ENCODE measurements around the gene KCNMB1.

Gene KCNMB1

DNA sequence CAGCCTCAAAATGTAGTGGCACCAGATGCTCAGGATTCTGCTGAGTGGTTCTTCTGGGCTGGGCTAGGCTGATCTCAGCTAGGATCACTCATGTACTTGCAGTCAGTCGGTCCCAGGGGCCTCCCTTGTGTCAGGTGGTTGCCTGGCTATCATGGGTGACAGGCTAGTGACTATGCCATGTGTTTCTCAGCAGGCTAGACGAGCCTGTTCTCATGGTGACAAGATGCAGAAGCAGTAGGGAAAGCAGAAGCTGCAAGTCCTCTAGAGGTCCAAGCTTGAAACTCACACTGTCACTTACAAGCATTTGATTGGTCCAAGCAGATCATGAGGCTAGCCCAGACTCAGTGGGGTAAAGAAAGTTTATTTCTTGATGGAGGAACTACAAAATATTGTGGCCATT, 15.2 kb upstream of the KCNMB1 start:
- no peaks in the 10 kb centered on the region for H3K27me3 ChIP-seq (ENCODE audit: control insufficient read depth in 5 of 5, insufficient read depth in 4 of 5, low read length in 5 of 5)
- H3K36me3 ChIP-seq (ENCODE audit: control insufficient read depth in 5 of 5, insufficient read depth in 5 of 5, low read length in 5 of 5), result no peaks in the 10 kb centered on the region
- H3K4me3 ChIP-seq (ENCODE audit: low read depth in 1 of 5, low read length in 5 of 5), result no peak overlapping the region
- H3K9ac ChIP-seq (ENCODE audit: low read length in 5 of 5), result no peak overlapping the region
- H3K9me3 ChIP-seq (ENCODE audit: control insufficient read depth in 5 of 5, low read length in 5 of 5), result peaks cover 0 to 6% (median 0%) of the 10 kb centered on the region in 5 donors
- peaks cover 0 to 10% (median 6%) of the 10 kb centered on the region in 5 donors for H3K4me1 ChIP-seq (ENCODE audit: control insufficient read depth in 5 of 5, insufficient read depth in 5 of 5, low read length in 5 of 5)
- no peak overlapping the region for H3K27ac ChIP-seq (ENCODE audit: low read depth, low read length)

DNA sequence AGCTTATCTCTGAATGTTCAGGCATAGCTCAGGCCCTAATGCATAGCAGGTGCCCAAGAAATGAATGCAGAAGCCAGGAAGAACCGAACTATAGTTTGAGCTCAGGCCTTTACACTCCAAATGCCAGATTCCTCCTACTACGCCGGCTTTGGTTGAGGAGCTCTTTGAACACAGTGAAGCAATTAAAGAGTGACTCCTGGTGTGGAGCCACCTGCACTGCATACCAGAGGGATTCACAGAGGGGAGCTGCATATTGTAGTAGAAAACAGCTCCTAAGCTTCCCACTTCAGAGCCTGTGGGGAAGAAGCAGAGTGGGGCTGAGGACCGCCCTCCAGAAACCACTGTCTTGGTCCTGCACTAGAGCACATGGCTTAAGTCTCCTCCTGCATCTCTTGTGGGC, 14.5 kb upstream of the KCNMB1 start:
- H3K9me3 ChIP-seq (ENCODE audit: control insufficient read depth in 5 of 5, low read length in 5 of 5), result peaks cover 0 to 6% (median 0%) of the 10 kb centered on the region in 5 donors
- no peaks in the 10 kb centered on the region for H3K27me3 ChIP-seq (ENCODE audit: control insufficient read depth in 5 of 5, insufficient read depth in 4 of 5, low read length in 5 of 5)
- no peak overlapping the region for H3K4me3 ChIP-seq (ENCODE audit: low read depth in 1 of 5, low read length in 5 of 5)
- H3K4me1 ChIP-seq (ENCODE audit: control insufficient read depth in 5 of 5, insufficient read depth in 5 of 5, low read length in 5 of 5), result peaks cover 0 to 10% (median 6%) of the 10 kb centered on the region in 5 donors
- no peak overlapping the region for H3K9ac ChIP-seq (ENCODE audit: low read length in 5 of 5)
- H3K27ac ChIP-seq (ENCODE audit: low read depth, low read length), result no peak overlapping the region
- H3K36me3 ChIP-seq (ENCODE audit: control insufficient read depth in 5 of 5, insufficient read depth in 5 of 5, low read length in 5 of 5), result no peaks in the 10 kb centered on the region

DNA sequence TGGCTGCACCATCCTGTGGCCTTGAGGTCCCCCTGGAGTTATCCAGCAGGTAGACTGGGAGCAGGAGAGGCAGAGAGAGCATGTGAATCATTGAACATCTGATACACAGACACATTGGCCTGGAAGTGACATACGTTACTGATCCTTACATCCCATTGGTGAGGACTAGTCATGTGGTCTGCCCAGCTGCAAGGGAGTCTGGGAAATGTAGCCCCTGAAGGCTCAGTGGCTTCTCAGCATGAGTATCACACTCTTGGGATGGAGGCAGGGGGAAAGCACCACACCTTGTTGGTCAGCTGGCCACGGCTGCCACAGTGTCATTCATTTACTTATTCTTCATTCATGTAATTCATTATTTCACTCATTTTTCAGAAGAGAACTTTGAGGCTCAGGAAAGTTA, 13.3 kb upstream of the KCNMB1 start:
- Histone ChIP-seq H3K4me3 (ENCODE audit: low read depth in 1 of 5, low read length in 5 of 5) (no peak overlapping the region), H3K27ac (ENCODE audit: low read depth, low read length) (no peak overlapping the region), H3K36me3 (ENCODE audit: control insufficient read depth in 5 of 5, insufficient read depth in 5 of 5, low read length in 5 of 5) (no peaks in the 10 kb centered on the region), H3K9me3 (ENCODE audit: control insufficient read depth in 5 of 5, low read length in 5 of 5) (peaks cover 0 to 6% (median 0%) of the 10 kb centered on the region in 5 donors), H3K27me3 (ENCODE audit: control insufficient read depth in 5 of 5, insufficient read depth in 4 of 5, low read length in 5 of 5) (no peaks in the 10 kb centered on the region), H3K4me1 (ENCODE audit: control insufficient read depth in 5 of 5, insufficient read depth in 5 of 5, low read length in 5 of 5) (peaks cover 0 to 6% (median 0%) of the 10 kb centered on the region in 5 donors), H3K9ac (ENCODE audit: low read length in 5 of 5) (no peak overlapping the region)

DNA sequence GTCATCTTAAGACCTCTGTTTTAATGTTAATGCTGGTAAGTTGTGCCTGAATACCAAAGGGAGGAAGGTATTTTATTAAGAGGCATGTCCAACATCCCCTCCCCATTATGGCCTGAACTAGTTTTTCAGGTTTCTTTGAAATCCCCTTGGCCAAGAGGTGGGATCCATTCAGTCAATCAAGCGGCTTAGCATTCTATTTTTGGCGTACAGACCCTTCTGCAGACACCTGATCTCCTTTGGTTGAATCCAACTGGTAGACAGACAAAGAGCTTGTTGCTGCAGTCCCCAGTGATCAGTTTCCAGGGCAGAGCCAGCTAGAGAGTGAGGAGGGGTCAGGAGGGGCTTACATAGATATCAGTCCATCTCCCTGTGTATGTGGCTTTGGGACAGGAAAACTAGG, 7.9 kb upstream of the KCNMB1 start:
- Histone ChIP-seq H3K4me1 (ENCODE audit: control insufficient read depth in 5 of 5, insufficient read depth in 5 of 5, low read length in 5 of 5) (peaks cover 0 to 3% (median 0%) of the 10 kb centered on the region in 5 donors), H3K9ac (ENCODE audit: low read length in 5 of 5) (no peak overlapping the region), H3K27me3 (ENCODE audit: control insufficient read depth in 5 of 5, insufficient read depth in 4 of 5, low read length in 5 of 5) (peaks cover 0 to 4% (median 0%) of the 10 kb centered on the region in 5 donors), H3K9me3 (ENCODE audit: control insufficient read depth in 5 of 5, low read length in 5 of 5) (no peaks in the 10 kb centered on the region), H3K4me3 (ENCODE audit: low read depth in 1 of 5, low read length in 5 of 5) (no peak overlapping the region), H3K27ac (ENCODE audit: low read depth, low read length) (no peak overlapping the region), H3K36me3 (ENCODE audit: control insufficient read depth in 5 of 5, insufficient read depth in 5 of 5, low read length in 5 of 5) (no peaks in the 10 kb centered on the region)

DNA sequence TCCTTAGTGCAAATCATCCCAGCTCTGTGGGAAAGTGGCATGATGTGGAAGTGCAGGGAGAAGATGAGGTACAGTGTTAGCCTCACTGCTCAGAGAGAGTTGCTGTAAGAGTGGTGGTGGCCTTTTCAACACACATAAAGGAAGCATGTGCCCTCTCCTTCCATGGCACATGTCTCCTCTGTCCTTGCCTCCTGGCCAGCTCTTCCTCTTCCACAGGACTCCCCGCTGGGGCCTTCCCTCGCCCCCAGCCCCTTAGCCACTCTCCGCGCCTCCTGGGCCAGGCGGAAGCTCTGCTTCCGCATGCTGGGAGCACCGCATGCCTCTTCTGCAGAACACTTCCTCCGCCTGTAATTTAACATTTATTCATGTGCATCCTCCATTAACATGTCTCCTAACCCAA, 4.8 kb upstream of the KCNMB1 start:
- H3K36me3 ChIP-seq (ENCODE audit: control insufficient read depth in 5 of 5, insufficient read depth in 5 of 5, low read length in 5 of 5), result no peaks in the 10 kb centered on the region
- no peak overlapping the region for H3K27ac ChIP-seq (ENCODE audit: low read depth, low read length)
- H3K4me1 ChIP-seq (ENCODE audit: control insufficient read depth in 5 of 5, insufficient read depth in 5 of 5, low read length in 5 of 5), result peaks cover 0 to 14% (median 6%) of the 10 kb centered on the region in 5 donors
- H3K9me3 ChIP-seq (ENCODE audit: control insufficient read depth in 5 of 5, low read length in 5 of 5), result no peaks in the 10 kb centered on the region
- H3K27me3 ChIP-seq (ENCODE audit: control insufficient read depth in 5 of 5, insufficient read depth in 4 of 5, low read length in 5 of 5), result peaks cover 0 to 4% (median 0%) of the 10 kb centered on the region in 5 donors
- no peak overlapping the region for H3K9ac ChIP-seq (ENCODE audit: low read length in 5 of 5)
- no peak overlapping the region for H3K4me3 ChIP-seq (ENCODE audit: low read depth in 1 of 5, low read length in 5 of 5)

DNA sequence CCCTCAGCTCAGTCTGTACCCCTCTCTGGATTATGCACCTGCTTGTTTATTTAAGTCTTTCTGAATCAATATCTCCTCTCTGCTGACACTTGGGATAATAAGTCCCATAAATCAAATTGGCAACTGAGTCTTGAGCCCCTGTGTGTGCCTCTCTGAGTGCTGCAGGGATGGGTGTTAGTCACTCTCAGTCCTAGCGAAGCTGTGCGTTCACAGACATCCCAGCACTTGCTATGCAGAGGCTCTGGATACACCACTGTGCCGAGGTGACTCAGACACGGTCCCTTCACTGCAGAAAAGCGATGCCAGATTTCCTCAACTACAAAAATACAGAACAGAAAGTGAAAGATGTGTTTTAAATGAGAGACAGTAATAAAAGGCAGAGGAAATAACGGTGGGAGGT, 4.1 kb upstream of the KCNMB1 start:
- peaks cover 0 to 4% (median 0%) of the 10 kb centered on the region in 5 donors for H3K27me3 ChIP-seq (ENCODE audit: control insufficient read depth in 5 of 5, insufficient read depth in 4 of 5, low read length in 5 of 5)

DNA sequence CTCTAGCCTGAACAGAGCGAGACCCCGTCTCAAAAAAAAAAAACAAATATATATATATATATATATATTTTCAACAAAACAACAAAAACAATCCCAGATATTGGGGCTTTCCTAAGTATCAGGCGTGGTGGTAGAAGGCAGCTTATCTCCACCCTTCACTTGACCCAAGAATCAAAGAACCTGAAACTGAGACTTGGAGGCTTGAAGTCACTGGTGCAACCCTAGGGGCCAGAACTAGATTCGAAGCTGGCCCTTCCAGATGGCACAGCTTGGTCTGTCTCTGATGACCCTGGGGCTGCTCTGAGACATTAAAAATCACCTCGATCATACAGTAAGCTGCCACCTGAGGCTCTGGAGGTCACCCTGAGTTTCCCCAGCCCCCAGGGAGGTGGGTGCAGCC, 1.3 kb upstream of the KCNMB1 start:
- Histone ChIP-seq H3K27ac (ENCODE audit: low read depth, low read length) (no peak overlapping the region), H3K9me3 (ENCODE audit: control insufficient read depth in 5 of 5, low read length in 5 of 5) (no peaks in the 10 kb centered on the region), H3K9ac (ENCODE audit: low read length in 5 of 5) (no peak overlapping the region), H3K27me3 (ENCODE audit: control insufficient read depth in 5 of 5, insufficient read depth in 4 of 5, low read length in 5 of 5) (peaks cover 0 to 4% (median 0%) of the 10 kb centered on the region in 5 donors), H3K4me1 (ENCODE audit: control insufficient read depth in 5 of 5, insufficient read depth in 5 of 5, low read length in 5 of 5) (peaks cover 0 to 24% (median 6%) of the 10 kb centered on the region in 5 donors), H3K4me3 (ENCODE audit: low read depth in 1 of 5, low read length in 5 of 5) (no peak overlapping the region), H3K36me3 (ENCODE audit: control insufficient read depth in 5 of 5, insufficient read depth in 5 of 5, low read length in 5 of 5) (no peaks in the 10 kb centered on the region)

More for the DNA sequence above, 4.1 kb upstream of the KCNMB1 start:
- Histone ChIP-seq H3K9ac (ENCODE audit: low read length in 5 of 5) (no peak overlapping the region), H3K9me3 (ENCODE audit: control insufficient read depth in 5 of 5, low read length in 5 of 5) (no peaks in the 10 kb centered on the region), H3K36me3 (ENCODE audit: control insufficient read depth in 5 of 5, insufficient read depth in 5 of 5, low read length in 5 of 5) (no peaks in the 10 kb centered on the region), H3K4me3 (ENCODE audit: low read depth in 1 of 5, low read length in 5 of 5) (no peak overlapping the region), H3K4me1 (ENCODE audit: control insufficient read depth in 5 of 5, insufficient read depth in 5 of 5, low read length in 5 of 5) (peaks cover 0 to 18% (median 6%) of the 10 kb centered on the region in 5 donors), H3K27ac (ENCODE audit: low read depth, low read length) (no peak overlapping the region)

DNA sequence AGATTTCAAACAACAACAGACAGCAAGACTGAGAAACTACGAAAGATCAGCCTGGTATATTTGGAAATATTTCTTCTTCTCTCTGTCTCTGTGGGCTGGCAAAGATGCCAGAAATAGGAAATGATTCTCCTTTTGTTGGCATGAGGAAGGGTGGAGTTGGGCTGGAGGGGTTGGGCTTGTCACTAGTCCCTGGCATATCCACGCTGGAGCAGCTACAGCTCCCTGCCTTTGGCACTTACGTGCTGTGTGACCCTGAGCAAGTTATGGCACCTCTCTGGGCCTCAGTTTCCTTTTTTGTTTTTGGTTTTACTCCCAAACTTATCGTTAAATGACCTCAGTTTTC, 354 bp upstream of the KCNMB1 start:
- no peaks in the 10 kb centered on the region for H3K9me3 ChIP-seq (ENCODE audit: control insufficient read depth in 5 of 5, low read length in 5 of 5)
- H3K4me1 ChIP-seq (ENCODE audit: control insufficient read depth in 5 of 5, insufficient read depth in 5 of 5, low read length in 5 of 5), result peaks cover 0 to 27% (median 9%) of the 10 kb centered on the region in 5 donors
- H3K27me3 ChIP-seq (ENCODE audit: control insufficient read depth in 5 of 5, insufficient read depth in 4 of 5, low read length in 5 of 5), result peaks cover 0 to 6% (median 0%) of the 10 kb centered on the region in 5 donors
- no peak overlapping the region for H3K9ac ChIP-seq (ENCODE audit: low read length in 5 of 5)
- H3K27ac ChIP-seq (ENCODE audit: low read depth, low read length), result no peak overlapping the region
- H3K4me3 ChIP-seq (ENCODE audit: low read depth in 1 of 5, low read length in 5 of 5), result peak overlapping the region in 4 of 5 donors; percentile 36 to 44 (median 38)
- H3K36me3 ChIP-seq (ENCODE audit: control insufficient read depth in 5 of 5, insufficient read depth in 5 of 5, low read length in 5 of 5), result no peaks in the 10 kb centered on the region

DNA sequence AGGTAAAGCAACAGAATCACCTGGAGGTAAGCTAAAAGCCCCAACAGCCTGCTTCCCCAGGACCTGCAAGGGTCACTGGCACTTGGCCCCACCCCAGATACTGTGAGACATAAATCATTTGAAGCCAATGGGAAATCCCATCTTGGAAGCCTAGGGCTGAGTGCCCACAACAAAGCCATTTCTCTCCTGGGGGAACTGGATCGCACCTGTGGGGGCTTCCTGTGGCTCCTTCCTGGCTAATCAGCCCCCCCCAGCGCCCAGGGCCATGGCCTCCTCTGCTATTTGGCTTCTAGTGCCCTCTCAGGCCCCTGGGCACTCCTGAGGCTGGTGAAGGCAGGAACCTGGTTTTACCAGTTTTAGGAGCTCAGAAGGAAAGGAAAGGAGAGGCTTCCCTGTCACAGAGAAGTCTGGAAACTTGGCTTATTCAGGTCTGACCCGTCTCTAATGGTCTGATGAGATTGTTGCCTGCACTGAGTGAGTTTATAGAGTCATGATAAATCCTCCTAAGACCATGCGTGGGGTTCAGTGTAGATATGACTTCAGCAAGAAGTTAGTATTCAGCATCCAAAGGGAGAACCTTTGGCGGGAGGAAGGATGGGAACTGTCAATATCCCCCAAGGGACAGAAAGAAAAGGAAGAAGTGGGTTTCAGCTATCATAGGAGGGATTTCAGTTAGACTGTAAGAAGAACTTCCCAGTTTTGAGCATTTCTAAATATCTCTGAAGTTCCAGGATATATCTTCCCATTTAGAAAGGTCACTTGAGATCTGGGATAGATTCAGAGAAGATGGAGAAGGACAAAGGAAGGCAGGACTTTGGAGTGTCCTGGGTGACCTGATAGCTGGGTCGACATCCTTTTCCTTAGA, 1.2 kb downstream of the KCNMB1 start:
- H3K4me1 ChIP-seq (ENCODE audit: control insufficient read depth in 5 of 5, insufficient read depth in 5 of 5, low read length in 5 of 5), result peaks cover 0 to 25% (median 9%) of the 10 kb centered on the region in 5 donors
- H3K36me3 ChIP-seq (ENCODE audit: control insufficient read depth in 5 of 5, insufficient read depth in 5 of 5, low read length in 5 of 5), result peaks cover 0 to 9% (median 0%) of the 10 kb centered on the region in 5 donors
- no peak overlapping the region for H3K27ac ChIP-seq (ENCODE audit: low read depth, low read length)
- no peak overlapping the region for H3K4me3 ChIP-seq (ENCODE audit: low read depth in 1 of 5, low read length in 5 of 5)
- no peak overlapping the region for H3K9ac ChIP-seq (ENCODE audit: low read length in 5 of 5)
- peaks cover 0 to 6% (median 0%) of the 10 kb centered on the region in 5 donors for H3K27me3 ChIP-seq (ENCODE audit: control insufficient read depth in 5 of 5, insufficient read depth in 4 of 5, low read length in 5 of 5)
- no peaks in the 10 kb centered on the region for H3K9me3 ChIP-seq (ENCODE audit: control insufficient read depth in 5 of 5, low read length in 5 of 5)

DNA sequence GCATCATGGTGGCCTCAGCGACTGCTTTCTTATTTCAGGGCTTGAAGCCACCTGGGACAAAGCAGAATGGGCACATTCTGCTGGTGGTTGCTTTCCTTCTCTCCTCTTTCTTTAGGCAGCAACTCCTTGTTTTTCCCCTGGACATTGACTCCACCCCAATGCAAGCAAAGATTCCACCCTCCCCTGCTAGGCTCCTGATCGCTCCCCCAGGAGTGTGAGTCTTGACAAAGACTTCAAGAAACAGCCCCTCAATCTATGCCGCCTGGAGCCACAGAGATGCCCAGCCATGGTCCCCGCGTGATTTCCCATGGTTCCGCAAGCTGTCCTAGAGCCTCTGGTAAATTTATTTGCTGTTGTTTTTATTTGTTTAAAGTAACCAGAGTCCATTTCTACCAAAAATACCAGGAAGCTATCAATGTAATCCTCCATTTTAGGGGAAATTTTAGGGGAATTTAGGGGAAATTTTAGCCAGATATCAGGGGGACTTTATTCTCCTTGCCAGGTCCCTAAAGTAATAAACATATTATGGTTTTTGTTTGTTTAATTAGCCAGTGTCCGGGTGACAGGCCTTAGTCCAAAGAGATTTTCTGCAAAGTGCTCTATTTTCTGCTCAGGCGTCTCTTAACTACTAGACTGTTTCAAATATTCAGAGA, 2.3 kb downstream of the KCNMB1 start:
- H3K4me1 ChIP-seq (ENCODE audit: control insufficient read depth in 5 of 5, insufficient read depth in 5 of 5, low read length in 5 of 5), result peaks cover 0 to 25% (median 9%) of the 10 kb centered on the region in 5 donors
- no peak overlapping the region for H3K27ac ChIP-seq (ENCODE audit: low read depth, low read length)
- H3K4me3 ChIP-seq (ENCODE audit: low read depth in 1 of 5, low read length in 5 of 5), result no peak overlapping the region
- no peaks in the 10 kb centered on the region for H3K9me3 ChIP-seq (ENCODE audit: control insufficient read depth in 5 of 5, low read length in 5 of 5)
- H3K9ac ChIP-seq (ENCODE audit: low read length in 5 of 5), result no peak overlapping the region
- H3K36me3 ChIP-seq (ENCODE audit: control insufficient read depth in 5 of 5, insufficient read depth in 5 of 5, low read length in 5 of 5), result peaks cover 0 to 9% (median 0%) of the 10 kb centered on the region in 5 donors
- H3K27me3 ChIP-seq (ENCODE audit: control insufficient read depth in 5 of 5, insufficient read depth in 4 of 5, low read length in 5 of 5), result peaks cover 0 to 2% (median 0%) of the 10 kb centered on the region in 5 donors

All from subcutaneous abdominal adipose tissue (tissue), 5 donors.